Neural progenitor cell (in vitro differentiated cells): Measurements from ENCODE around the gene FUT3.

Source experiments
- EZH2phosphoT487 ChIP-seq: fragments of 200-600 bp; sonication (generic); IDR thresholded peaks from 2 replicates; pipeline ENCODE4 v1.6.1; 2017; ENCODE audit warnings: antibody characterized with exemption
- TF ChIP-seq, protein P1 (sequence below): fragments of 200-600 bp; sonication (generic); IDR thresholded peaks from 2 replicates; pipeline ENCODE4 v1.5.1; 2017; ENCODE audit warnings: antibody characterized with exemption, mild to moderate bottlenecking

DNA sequence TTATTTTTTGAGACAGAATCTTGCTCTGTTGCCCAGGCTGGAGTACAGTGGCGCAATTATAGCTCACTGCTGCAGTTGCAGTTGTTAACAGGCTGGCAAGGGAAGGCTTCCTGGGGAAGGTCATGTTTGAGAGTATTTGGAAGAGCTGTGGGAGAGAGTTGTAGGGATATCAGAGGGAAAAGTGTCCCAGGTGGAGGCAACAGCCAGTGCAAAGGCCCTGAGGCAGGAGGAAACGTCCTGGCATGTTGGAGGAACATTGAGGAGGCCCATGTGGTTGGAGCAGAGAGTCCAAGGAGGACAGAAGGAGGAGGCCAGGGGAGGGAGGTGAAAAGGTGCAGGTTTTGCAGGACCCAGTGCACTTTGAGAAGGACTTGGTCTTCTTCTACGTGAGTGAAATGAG is 58.1 kb downstream of the FUT3 start:
- TF ChIP-seq, protein P1, sequence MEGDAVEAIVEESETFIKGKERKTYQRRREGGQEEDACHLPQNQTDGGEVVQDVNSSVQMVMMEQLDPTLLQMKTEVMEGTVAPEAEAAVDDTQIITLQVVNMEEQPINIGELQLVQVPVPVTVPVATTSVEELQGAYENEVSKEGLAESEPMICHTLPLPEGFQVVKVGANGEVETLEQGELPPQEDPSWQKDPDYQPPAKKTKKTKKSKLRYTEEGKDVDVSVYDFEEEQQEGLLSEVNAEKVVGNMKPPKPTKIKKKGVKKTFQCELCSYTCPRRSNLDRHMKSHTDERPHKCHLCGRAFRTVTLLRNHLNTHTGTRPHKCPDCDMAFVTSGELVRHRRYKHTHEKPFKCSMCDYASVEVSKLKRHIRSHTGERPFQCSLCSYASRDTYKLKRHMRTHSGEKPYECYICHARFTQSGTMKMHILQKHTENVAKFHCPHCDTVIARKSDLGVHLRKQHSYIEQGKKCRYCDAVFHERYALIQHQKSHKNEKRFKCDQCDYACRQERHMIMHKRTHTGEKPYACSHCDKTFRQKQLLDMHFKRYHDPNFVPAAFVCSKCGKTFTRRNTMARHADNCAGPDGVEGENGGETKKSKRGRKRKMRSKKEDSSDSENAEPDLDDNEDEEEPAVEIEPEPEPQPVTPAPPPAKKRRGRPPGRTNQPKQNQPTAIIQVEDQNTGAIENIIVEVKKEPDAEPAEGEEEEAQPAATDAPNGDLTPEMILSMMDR = no peak
- no peak for TF ChIP-seq EZH2phosphoT487
